Measurements from ENCODE around the gene ZP1.

DNA sequence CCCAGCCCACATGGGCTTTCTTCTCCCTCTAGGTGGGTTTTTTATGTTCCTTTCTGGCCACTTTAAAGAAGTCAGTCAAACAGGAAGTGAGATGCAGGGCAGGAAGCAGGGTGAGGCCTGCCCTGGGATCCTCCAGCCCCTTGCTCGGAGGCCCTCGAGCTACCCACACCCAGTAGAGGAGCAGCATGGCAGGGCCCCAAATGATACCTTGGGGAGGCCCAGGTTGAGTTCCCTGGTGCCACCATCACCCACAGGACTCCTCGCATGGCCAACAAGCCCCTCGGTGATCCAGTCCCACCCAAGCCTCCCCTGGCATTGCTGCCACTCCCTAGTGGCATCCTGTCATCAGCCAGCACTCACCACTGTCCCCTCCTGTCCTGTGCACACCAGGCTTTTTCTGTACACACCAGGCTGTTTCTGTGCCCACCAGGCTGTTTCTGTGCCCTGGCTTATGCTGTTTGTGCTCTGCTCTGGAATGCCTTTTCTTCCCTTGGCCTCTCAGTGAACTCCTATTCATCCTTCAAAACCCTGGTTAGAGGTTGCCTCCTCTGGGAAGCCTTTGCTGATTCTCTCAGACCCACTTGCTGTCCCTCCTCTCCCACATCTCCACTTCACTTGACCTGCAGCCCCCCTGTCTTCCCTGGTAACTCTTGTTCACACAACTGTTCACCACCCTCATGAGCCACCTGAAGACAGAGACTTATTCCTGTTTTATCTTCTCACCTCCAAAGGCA, 8.4 kb upstream of the ZP1 start:
- TF ChIP-seq, protein P1, sequence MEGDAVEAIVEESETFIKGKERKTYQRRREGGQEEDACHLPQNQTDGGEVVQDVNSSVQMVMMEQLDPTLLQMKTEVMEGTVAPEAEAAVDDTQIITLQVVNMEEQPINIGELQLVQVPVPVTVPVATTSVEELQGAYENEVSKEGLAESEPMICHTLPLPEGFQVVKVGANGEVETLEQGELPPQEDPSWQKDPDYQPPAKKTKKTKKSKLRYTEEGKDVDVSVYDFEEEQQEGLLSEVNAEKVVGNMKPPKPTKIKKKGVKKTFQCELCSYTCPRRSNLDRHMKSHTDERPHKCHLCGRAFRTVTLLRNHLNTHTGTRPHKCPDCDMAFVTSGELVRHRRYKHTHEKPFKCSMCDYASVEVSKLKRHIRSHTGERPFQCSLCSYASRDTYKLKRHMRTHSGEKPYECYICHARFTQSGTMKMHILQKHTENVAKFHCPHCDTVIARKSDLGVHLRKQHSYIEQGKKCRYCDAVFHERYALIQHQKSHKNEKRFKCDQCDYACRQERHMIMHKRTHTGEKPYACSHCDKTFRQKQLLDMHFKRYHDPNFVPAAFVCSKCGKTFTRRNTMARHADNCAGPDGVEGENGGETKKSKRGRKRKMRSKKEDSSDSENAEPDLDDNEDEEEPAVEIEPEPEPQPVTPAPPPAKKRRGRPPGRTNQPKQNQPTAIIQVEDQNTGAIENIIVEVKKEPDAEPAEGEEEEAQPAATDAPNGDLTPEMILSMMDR (IDR thresholded peaks at IDR 0.05; ENCODE audit: low read depth, low read length, poor library complexity, severe bottlenecking): no peak
- no peak for TF ChIP-seq EZH2phosphoT487 (IDR thresholded peaks at IDR 0.05; ENCODE audit: borderline replicate concordance, low read length)

All from DOHH2 (cell line).